KBM-7 (cell line): Measurements from ENCODE around the gene PLXNA3.

Experiments
- DNase-seq: peaks from one replicate; pipeline ENCODE4 v3.0.0-alpha.2; 2015
- in situ Hi-C: fragments of 300-500 bp; cut with MboI; formaldehyde crosslinking; loops from 2 replicates; pipeline ENCODE4 v1.14.3; 2020; ENCODE audit warnings: low sequenced_read_pairs, low pct_unique_long_range_greater_than_20kb, mixed read lengths

Gene PLXNA3

DNA sequence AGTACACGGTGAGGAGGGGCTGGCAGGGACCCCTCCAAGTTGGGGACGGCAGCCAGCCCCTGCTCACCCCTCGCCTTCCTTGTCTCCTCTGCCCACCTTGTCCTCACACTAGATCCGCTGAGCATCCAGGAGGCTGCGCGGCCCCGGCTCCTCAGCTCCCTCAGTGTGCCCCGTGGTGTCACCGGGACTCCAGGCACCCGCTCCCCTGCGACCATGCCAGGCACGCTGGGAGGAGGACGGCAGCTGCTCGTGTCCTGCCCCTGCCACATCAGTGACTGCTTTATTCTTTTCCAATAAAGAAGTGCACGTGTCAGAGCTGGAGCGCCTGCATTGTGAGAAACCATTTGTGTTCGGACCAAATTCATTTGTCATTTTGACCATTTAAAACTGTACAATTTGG is 7.8 kb upstream of the PLXNA3 start:
- DNase-seq = no peak
- in situ Hi-C loops = no loop called here

DNA sequence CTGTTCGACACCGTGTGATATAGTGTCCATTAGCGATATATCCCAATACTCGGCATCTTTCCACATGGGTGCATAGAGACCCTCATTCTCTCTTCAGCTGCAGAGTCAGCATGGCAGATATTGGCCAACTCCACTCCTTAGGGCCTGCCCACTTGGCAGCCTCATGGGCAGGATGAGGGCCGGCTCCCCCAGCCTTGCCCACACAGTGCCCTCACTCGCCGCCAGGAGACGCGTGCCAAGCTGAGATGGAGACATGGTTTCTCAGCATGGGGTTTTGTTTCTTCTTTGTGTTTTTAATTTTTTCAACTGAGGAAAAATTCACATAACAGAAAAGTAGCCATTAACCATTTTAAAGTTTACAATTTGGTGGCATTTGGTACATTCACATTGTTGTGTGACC is 5.3 kb upstream of the PLXNA3 start:
- DNase-seq = no peak
- in situ Hi-C loops = no loop called here

DNA sequence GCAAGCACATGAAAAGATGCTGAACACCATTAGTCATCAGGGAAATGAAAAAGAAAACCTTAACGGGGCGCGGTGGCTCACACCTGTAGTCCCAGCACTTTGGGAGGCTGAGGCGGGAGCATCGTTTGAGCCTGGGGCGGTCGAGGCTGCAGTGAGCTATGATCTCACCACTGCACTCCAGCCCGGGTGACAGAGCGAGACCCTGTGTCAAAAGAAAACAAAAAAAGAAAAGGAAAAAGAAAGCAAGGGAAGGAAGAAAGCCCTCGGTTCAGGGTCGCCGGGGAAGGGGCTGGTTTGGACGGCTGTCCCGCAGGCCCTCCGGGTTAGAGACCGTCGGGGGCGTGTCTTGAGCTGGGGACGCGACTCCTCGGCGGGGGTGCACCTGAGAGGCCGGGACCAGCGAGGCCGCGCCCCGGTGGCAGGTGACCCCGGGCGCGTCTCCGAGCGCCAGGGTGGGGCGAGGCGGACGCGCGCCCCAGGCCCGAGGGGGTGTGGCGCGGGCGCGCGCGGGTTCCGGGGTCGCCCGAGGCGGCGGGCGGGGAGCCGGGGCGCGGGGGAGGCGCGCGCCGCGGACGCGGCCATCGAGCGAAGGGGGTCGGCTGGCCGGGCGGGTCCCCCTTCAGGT is 478 bp upstream of the PLXNA3 start:
- DNase-seq = peak; percentile 47
- in situ Hi-C loops = no loop called here

DNA sequence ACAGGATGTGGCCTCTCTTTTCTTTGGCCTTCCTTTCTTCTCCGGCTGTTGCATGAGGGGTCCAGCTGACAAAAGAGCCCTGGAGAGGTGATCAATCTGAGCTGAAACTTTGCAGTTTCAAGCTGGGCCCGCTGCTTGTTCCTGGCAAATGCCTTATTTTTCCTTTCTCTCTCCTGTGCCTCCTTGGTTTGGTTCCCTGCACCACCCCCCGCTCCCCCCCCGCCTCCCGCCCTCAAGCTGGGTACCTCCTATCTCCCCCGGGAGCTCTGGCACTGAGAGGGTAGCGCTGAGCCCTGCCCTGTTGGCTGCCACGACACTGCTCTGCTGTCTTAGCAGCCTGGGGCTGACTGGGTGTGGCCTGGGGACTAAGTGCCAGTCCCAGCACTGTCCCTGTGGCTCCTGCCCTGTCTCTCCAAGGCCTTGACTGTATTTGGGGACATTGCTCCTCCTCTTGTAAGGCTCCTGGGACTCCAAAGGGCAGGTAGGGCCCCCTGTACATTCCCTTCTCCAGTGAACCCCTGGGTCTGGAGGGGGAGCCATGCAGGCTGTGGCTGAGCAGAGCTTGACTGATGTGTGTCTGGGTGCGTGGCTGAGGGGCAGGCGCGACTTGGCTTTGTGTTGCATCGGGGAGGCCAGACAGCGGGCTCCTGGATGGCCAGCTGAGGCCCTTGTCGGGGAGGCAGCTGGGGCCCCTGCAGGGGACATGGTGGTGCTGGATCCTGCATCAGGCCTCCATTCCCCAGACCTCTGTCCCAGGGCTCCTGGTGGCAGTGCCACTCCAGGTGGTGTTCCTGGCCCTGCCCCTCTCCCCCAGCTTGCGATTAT is 1.1 kb downstream of the PLXNA3 start:
- in situ Hi-C loops = no loop called here
- no peak for DNase-seq

DNA sequence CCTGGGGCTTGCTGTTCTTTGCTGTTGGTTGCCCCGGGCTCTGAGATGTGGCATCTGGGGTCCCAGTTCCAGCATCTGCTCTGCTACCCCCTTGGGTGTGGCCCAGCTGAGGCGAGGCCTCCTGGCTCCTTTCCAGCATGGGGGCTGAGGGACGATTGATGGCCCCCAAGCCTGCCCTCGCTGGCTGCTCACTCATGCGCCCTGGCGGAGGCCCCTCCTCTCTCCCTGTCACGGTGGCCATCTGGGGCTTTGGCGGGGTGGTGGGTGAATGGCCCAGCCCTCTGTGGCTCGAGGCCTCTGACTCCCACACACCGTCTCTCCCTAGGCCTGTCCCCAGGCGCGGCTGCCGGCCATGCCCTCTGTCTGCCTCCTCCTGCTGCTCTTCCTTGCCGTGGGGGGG is 1.8 kb downstream of the PLXNA3 start:
- peak; percentile 49 for DNase-seq
- in situ Hi-C loops = no loop called here

DNA sequence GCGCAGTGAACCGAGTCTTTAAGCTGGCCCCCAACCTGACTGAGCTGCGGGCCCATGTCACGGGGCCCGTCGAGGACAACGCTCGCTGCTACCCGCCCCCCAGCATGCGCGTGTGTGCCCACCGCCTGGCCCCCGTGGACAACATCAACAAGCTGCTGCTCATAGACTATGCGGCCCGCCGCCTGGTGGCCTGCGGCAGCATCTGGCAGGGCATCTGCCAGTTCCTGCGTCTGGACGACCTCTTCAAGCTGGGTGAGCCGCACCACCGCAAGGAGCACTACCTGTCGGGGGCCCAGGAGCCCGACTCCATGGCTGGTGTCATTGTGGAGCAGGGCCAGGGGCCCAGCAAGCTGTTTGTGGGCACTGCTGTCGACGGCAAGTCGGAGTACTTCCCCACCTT is 2.2 kb downstream of the PLXNA3 start:
- no peak for DNase-seq
- in situ Hi-C loops = no loop called here

DNA sequence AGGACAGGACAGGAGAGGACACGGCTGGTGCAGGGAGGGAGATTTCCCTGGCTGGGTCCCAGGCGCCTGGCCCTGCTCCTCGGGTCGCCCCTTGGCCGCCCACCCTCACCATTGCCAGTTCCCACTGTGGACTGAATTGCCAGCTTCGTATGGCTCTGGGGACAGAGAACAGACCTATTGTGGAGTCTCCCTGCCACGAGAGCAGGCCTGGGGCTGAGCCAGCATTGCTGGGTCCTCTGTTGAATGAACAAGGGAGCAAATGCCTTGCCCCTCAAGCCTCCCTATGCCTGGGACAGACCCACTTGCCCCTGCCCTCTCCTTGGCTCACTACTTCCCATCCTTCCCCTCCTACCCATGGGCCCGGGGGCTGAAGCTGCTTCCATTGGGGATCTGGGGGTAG is 4.3 kb downstream of the PLXNA3 start:
- DNase-seq = no peak
- in situ Hi-C loops = no loop called here

DNA sequence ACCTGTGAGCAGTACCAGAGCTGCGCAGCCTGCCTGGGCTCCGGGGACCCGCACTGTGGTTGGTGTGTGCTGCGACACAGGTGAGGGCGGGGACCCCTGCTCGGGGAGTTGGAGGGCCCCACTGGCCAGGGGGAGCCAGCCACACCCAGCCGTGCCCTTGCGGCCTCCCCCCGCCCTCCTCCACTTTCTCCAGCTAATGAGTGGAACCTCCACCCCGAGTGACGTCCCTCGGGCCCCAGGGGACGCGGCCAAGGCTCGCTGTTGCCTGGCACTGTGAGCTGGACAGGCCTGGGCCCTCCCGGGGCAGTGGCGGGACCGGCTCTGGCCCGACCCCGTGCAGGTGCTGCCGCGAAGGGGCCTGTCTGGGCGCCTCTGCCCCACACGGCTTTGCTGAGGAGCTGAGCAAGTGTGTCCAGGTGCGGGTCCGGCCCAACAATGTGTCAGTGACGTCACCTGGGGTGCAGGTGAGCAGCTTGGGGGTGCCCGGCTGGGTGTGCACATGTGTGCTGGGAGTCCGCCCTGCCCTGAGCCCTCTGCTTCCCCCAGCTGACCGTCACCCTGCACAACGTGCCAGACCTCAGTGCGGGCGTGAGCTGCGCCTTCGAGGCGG is 5.6 kb downstream of the PLXNA3 start:
- in situ Hi-C loops = no loop called here
- no peak for DNase-seq

DNA sequence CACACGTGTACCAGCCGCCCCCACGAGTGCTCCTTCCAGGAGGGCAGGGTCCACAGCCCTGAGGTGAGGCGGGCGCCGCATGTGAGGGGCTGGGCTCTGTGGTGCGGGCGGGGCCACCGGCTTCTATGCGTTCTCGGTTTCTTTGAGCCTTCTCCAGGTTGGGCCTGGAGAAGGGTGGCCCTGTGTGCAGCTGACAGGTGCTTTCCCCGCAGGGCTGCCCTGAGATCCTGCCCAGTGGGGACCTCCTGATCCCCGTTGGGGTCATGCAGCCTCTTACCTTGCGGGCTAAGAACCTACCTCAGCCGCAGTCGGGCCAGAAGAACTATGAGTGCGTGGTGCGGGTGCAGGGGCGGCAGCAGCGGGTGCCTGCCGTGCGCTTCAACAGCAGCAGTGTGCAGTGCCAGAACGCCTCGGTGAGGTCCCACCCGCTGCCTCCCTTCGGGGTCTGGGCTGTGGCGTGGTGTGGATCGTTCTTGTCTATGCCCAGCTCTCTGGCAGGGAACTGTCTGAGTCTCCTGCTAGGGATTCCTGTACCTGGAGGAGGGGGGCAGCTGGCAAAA is 6.8 kb downstream of the PLXNA3 start:
- no peak for DNase-seq
- in situ Hi-C loops = no loop called here

DNA sequence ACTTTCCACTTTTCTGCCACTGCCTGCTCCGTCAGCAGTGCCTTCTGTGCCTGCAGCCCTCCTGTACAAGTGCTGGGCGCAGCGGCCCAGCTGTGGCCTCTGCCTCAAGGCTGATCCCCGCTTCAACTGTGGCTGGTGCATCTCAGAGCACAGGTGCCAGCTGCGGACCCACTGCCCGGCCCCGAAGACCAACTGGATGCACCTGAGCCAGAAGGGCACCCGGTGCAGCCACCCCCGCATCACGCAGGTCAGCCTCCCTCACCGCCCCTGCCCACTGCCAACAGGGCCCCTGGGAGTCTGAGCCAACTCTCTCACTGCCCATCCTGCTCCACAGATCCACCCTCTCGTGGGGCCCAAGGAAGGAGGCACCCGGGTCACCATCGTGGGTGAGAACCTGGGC is 7.5 kb downstream of the PLXNA3 start:
- no peak for DNase-seq
- in situ Hi-C loops = no loop called here

DNA sequence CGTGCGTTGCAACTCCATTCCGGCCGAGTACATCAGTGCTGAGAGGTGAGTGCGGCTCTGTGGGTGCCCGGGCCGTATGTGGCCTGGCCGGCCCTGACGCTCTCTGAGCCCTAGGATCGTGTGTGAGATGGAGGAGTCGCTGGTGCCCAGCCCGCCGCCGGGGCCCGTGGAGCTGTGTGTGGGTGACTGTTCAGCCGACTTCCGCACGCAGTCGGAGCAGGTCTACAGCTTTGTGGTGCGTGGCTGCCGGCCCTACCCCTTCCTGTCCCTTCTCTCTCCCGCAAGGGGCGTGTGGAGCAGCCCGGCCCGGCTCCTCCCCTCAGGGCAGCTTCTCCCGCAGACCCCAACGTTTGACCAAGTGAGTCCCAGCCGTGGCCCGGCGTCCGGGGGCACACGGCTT is 8.0 kb downstream of the PLXNA3 start:
- no peak for DNase-seq
- in situ Hi-C loops = no loop called here

DNA sequence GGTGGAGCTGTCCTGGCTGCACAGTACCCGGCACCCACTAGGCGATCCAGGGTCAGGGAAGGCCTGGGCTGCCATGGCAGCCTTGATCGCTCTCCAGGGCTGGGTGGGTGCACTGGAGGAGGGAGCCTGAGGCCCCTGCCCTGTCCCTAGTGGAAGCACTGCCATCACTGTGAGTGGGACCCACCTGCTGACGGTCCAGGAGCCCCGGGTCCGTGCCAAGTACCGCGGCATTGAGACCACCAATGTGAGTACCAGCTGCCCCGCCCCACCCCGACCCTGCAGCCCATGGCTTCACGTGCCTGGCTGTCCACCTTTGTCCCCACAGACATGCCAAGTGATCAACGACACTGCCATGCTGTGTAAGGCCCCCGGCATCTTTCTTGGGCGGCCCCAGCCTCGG is 8.8 kb downstream of the PLXNA3 start:
- in situ Hi-C loops = no loop called here
- DNase-seq = no peak

DNA sequence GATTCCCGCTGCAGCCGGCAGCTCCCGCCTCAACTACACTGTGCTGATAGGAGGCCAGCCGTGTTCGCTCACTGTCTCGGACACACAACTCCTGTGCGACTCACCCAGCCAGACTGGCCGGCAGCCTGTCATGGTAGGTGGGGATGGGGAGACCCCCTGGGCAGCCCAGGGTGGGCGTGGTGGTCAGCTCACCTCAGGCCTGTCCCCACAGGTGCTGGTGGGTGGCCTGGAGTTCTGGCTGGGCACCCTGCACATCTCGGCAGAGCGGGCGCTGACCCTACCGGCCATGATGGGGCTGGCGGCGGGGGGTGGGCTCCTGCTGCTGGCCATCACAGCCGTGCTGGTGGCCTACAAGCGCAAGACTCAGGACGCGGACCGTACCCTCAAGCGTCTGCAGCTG is 9.5 kb downstream of the PLXNA3 start:
- in situ Hi-C loops = no loop called here
- no peak for DNase-seq

DNA sequence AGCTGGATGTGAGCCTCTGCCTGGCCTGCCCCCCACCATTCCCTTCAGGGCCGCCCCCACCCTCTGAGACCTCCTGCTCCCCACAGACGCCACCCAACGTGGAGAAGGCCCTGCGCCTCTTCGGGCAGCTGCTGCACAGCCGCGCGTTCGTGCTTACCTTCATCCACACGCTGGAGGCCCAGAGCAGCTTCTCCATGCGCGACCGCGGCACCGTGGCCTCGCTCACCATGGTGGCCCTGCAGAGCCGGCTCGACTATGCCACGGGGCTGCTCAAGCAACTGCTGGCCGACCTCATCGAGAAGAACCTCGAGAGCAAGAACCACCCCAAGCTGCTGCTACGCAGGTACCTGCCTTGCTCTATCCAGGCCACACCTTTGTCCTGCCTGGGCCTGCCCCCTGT is 10.1 kb downstream of the PLXNA3 start:
- in situ Hi-C loops = no loop called here
- DNase-seq = no peak

DNA sequence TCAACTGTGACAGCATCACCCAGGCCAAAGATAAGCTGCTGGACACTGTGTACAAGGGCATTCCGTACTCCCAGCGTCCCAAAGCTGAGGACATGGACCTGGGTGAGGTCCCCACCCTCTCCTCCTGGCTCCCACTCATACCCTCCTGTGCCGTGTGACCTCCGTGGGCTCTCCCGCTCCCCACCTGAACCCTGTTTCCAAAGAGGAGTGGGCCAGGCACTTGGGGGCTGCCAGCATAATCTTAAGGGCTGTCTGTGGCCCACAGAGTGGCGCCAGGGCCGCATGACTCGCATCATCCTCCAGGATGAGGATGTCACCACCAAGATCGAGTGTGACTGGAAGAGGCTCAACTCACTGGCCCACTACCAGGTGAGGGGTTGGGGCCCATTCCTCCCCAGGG is 11.0 kb downstream of the PLXNA3 start:
- DNase-seq = no peak
- in situ Hi-C loops = no loop called here

DNA sequence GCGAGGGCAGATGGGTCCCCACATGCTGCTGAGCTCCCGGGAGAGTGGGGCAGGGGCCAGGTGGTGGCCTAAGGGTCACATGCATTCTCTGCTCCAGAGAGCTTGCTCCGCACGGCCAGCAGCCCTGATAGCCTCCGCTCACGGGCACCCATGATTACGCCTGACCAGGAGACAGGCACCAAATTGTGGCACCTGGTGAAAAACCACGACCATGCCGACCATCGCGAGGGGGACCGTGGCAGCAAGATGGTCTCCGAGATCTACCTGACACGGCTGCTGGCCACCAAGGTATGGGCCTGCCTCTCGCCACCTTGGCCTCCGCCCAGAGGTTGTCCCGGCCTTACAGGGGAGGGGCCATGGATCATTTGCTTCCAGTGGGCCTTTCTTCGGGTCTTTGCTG is 11.8 kb downstream of the PLXNA3 start:
- in situ Hi-C loops = no loop called here

DNA sequence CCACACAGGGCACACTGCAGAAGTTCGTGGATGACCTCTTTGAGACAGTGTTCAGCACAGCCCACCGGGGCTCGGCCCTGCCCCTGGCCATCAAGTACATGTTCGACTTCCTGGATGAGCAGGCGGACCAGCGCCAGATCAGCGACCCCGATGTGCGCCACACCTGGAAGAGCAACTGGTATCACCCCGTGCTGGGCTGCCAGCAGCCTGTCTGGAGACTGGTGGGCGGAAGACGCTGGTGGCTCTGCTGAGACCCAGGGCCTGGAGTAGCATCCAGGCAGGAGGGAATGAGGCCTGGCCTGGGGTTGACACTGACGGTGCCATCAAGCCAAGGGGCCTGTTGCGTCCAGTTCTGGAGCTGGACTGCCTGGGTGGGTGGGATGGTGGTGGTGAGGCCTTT is 12.4 kb downstream of the PLXNA3 start:
- in situ Hi-C loops = no loop called here
- no peak for DNase-seq

More for the DNA sequence above, 11.8 kb downstream of the PLXNA3 start:
- no peak for DNase-seq

DNA sequence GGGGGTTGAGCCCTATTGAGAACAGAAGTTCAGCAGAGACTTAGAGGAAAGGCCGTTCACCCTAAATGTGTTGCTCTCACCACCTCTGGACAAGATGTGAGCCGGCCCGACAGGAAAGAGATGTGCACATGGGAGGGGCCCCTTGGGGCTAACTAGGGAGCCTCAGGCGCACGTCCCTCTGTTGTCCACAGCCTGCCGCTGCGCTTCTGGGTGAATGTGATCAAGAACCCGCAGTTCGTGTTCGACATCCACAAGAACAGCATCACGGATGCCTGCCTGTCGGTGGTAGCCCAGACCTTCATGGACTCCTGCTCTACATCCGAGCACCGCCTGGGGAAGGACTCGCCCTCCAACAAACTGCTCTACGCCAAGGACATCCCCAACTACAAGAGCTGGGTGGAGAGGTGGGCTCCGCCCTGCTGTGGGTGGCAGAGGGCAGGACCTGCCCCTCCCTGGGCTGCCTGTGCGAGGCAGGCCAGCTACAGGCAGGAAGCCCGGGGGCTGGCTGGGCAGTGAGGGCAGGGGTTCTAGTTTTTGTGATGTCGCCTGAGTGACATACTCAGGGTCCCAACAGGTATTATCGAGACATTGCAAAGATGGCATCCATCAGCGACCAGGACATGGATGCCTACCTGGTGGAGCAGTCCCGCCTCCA is 13.0 kb downstream of the PLXNA3 start:
- in situ Hi-C loops = no loop called here
- no peak for DNase-seq

DNA sequence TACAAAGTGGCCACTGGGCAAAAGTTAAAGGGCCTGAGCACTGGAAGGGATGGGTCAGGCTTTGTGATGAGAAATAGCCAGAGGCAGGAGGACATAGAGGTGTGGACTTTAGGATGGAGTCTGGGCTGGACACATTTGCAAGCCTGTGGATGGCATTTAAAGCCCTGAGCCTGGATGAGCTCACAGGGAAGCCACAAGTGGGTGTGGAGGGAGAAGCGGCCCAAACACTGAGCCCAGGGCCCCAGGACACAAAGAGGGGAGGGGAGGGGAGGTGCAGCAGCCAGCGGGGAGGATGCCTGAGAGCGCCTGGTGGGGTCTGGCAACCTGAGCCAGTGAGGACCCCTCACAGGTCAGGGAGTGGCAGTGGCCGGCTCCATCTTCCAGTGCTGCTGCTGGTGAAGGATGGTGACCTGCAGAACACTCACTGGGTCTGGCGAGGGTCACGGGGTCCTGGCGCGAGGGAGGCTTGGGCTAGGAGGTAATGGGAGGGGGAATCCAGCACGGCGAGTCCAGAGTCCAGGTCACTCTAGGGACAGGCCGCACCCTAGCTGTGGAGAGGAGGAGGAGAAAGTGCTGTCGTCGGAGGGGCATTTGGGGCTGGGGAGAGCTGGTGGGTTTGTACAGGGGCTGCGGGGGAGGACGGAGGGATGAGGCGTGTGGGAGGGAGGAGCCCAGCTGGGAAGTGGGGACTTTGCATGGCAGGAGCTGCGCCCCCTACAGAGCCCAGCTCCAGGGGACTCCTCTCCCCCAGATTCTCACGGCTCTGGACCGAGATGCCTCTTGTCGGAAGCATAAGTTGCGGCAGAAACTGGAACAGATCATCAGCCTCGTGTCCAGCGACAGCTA is 14.0 kb downstream of the PLXNA3 start:
- in situ Hi-C loops = no loop called here
- no peak for DNase-seq
